NOMO-1 treated with dmso at 0.1 percent for 144 hours (cell line): Measurements from ENCODE around the gene ZNF761.

Experiments
- DNase-seq: peaks from one replicate; lab custom pipeline; 2025; ENCODE audit not compliant: unreplicated experiment; lab: John Stamatoyannopoulos, UW

ZNF761 gene

DNA sequence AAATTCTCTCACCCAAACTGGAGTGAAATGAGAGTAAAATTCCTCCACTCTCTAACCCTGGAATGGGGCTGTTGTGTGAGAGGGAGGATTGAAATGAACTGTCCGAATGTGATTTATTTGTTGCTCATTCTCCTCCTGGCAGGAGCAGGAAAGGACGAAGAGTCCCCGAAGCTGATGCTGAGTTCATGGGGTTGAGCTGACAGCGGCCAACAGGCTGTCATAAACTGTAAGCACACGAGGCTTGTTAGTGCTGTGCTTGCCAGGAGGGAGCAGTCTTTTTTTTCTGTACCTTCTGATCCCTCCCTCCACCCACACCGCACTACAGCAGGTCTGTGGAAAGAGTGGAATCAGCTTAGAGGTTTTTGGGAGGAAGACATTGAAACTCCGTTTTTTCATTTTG is 73.1 kb downstream of the ZNF761 start:
- DNase-seq = no peak

GRCh38 chr19:53506728-53507127 is 74.9 kb downstream of the ZNF761 start:
- no peak for DNase-seq
